Adrenal gland (tissue), 12 donors: ENCODE data around the gene ATP6V0D1. TPM values are rescaled to one million over a fixed set of nuclear protein-coding genes. Genes with fewer than 3 reads are reported as not detected.

ENCODE experiments used
- DNase-seq, 7 donors: peaks; one replicate each; pipeline ENCODE4 v3.0.0-alpha.2; 2019 to 2020
- H3K27ac ChIP-seq, 5 donors: fragments of 200-600 bp; sonication (generic) in 4 of 5; 1 replicate in 3 of 5; 2 replicates in 2 of 5; pipeline versions ENCODE4 v1.5.1 to v1.8.0; 2016 to 2020; ENCODE audit warnings: mild to moderate bottlenecking in 1 of 5
- H3K27me3 ChIP-seq: fragments of 200-600 bp; 2 replicates; pipeline ENCODE4 v1.8.0; 2021
- H3K36me3 ChIP-seq, 2 donors: fragments of 200-600 bp; replicated peaks in 1 of 2; 1 replicate in 1 of 2; 2 replicates in 1 of 2; pipeline versions ENCODE4 v1.5.1 to v1.8.0; 2018 to 2022
- H3K4me1 ChIP-seq, 2 donors: fragments of 200-600 bp; replicated peaks in 1 of 2; 1 replicate in 1 of 2; 2 replicates in 1 of 2; pipeline versions ENCODE4 v1.5.1 to v1.8.0; 2018 to 2021
- H3K4me3 ChIP-seq, 4 donors: fragments of 200-600 bp; sonication (generic) in 3 of 4; one replicate each; pipeline ENCODE4 v1.5.1; 2016 to 2018
- H3K9me3 ChIP-seq, 3 donors: fragments of 200-600 bp; sonication (generic) in 1 of 3; replicated peaks in 1 of 3; 1 replicate in 2 of 3; 2 replicates in 1 of 3; pipeline versions ENCODE4 v1.5.1 to v1.8.0; 2016 to 2021
- CTCF ChIP-seq, 6 experiments: fragments of 450-650 bp in 4 of 6; fragments of 200-600 bp in 2 of 6; sonication (generic) in 1 of 6; IDR thresholded peaks; 1 replicate in 5 of 6; 2 replicates in 1 of 6; pipeline versions ENCODE4 v1.5.1 to v1.8.0; 2016 to 2021; ENCODE audit warnings: antibody characterized with exemption in 6 of 6, mild to moderate bottlenecking in 2 of 6, moderate library complexity in 1 of 6
- POLR2A ChIP-seq, 2 donors: fragments of 450-650 bp; IDR thresholded peaks; one replicate each; pipeline ENCODE4 v1.6.1; 2017; ENCODE audit warnings: antibody characterized with exemption in 2 of 2, mild to moderate bottlenecking in 2 of 2, moderate library complexity in 1 of 2
- WGBS, 4 donors: extraction: QIAGEN DNeasy Blood & Tissue Kit in 2 of 4; methylation state at CpG; one replicate each; pipeline versions ENCODE4 v1.1.5 to v1.1.7; 2013 to 2017; 5-methylcytosine and 5-hydroxymethylcytosine counted together
- intact Hi-C, 2 donors: fragments of 100-400 bp; cut with DNase I; formaldehyde crosslinking; loops; one replicate each; pipeline versions ENCODE4 v1.14.1 to v1.15.0; 2022 to 2023
- polyA plus RNA-seq, 3 donors: library from polyadenylated mRNA; stranded (reverse); fragments of 200-250 nt in 2 of 3; fragments of 350-450 nt in 1 of 3; fragmentation: Illumina TruSeq in 1 of 3; extraction: RNeasy Lipid Tissue Mini Kit (QIAGEN cat#74804) in 1 of 3; gene quantifications; one replicate each; pipeline ENCODE4 v1.2.3, GENCODE V29; 2013 to 2014
- total RNA-seq, 9 donors: library from RNA; depleted of rRNA in 4 of 9; stranded (reverse); fragments of >200 nt in 4 of 9; fragments of 120-200 nt in 1 of 9; fragmentation: NEBNext Ultra II Directional in 1 of 9; extraction: Animal tissue kit (Norgen Biotek cat#: 25700) in 1 of 9; gene quantifications; one replicate each; pipeline versions ENCODE4 v1.1.0 to v1.2.4, GENCODE V29; 2013 to 2023
- donor health status: healthy with polysubstance abuse.
- donor health status: Bipolar disorder and iron deficiency.
- donor health status: DM: yes; HTN: yes; CAD: no.
- donor health status: DM: no; HTN: no; CAD: no.
- donor health status: DM: no; HTN: no; CAD: no.
- donor health status: DM: yes; HTN: yes; CAD: no.

Gene ATP6V0D1
- total and polyA plus RNA-seq, 12 donors, result 24.1 to 244 (median 144) TPM

GRCh38 chr16:67483731-67484525, 3.0 kb upstream of the ATP6V0D1 start:
- intact Hi-C loops, result loop anchor here in 1 of 2 donors (5.0 kb wide), 1 partner anchor 33 kb away; no protein-coding TSS in a partner anchor
- Histone ChIP-seq H3K4me1 (peaks cover 37 to 54% of the 10 kb centered on the region in 2 donors), H3K27ac (peak overlapping the region; percentile 15 to 99 (median 57)), H3K27me3 (no peaks in the 10 kb centered on the region), H3K4me3 (no peak overlapping the region), H3K9me3 (no peaks in the 10 kb centered on the region), H3K36me3 (peaks cover 0 to 8% of the 10 kb centered on the region in 2 donors)
- WGBS, 4 donors, result 45 to 64% (median 63%) methylated on average over 7 to 12 of the region's 12 CpGs
- DNase-seq, result peak in 6 of 7 donors; percentile 52 to 77 (median 58)
- TF ChIP-seq CTCF (IDR thresholded peaks at IDR 0.05), result no peak
- no peak for TF ChIP-seq POLR2A (IDR thresholded peaks at IDR 0.05)

- no peak for DNase-seq
- peak within 1 kb of the TSS; percentile 15 to 99 (median 69) for H3K27ac ChIP-seq
- H3K4me1 ChIP-seq, result peaks cover 32 to 53% of the 10 kb centered on the region in 2 donors
- no peaks in the 10 kb centered on the region for H3K27me3 ChIP-seq
- 60 to 86% (median 73%) methylated on average over 1 to 6 of the region's 6 CpGs for WGBS, 4 donors
- intact Hi-C loops, result loop anchor here in 1 of 2 donors (5.0 kb wide), 1 partner anchor 34 kb away; no protein-coding TSS in a partner anchor
- TF ChIP-seq CTCF (IDR thresholded peaks at IDR 0.05) (no peak), POLR2A (IDR thresholded peaks at IDR 0.05) (no peak)
- H3K4me3 ChIP-seq, result peak within 1 kb of the TSS in 1 of 4 donors; percentile 19
- H3K36me3 ChIP-seq, result peaks cover 0 to 8% of the 10 kb centered on the region in 2 donors
- no peaks in the 10 kb centered on the region for H3K9me3 ChIP-seq
Measured at GRCh38 chr16:67483150-67483549, 2.2 kb upstream of the ATP6V0D1 start, which contains the start of gene AGRP. TSS of gene AGRP (minus strand) at chr16:67483547. CDS start at chr16:67483398, 149 bp downstream.

GRCh38 chr16:67482233-67482924, 1.4 kb upstream of the ATP6V0D1 start:
- no peak for TF ChIP-seq CTCF (IDR thresholded peaks at IDR 0.05)
- TF ChIP-seq POLR2A (IDR thresholded peaks at IDR 0.05), result no peak
- no peaks in the 10 kb centered on the region for H3K27me3 ChIP-seq
- H3K4me1 ChIP-seq, result peaks cover 32 to 55% of the 10 kb centered on the region in 2 donors
- peak overlapping the region in 4 of 5 donors; percentile 21 to 99 (median 83) for H3K27ac ChIP-seq
- peaks cover 0 to 8% of the 10 kb centered on the region in 2 donors for H3K36me3 ChIP-seq
- no peaks in the 10 kb centered on the region for H3K9me3 ChIP-seq
- peak overlapping the region in 1 of 4 donors; percentile 96 for H3K4me3 ChIP-seq
- DNase-seq, result peak in 1 of 7 donors; percentile 23
- intact Hi-C loops, result loop anchor here in 1 of 2 donors (5.0 kb wide), 1 partner anchor 35 kb away; no protein-coding TSS in a partner anchor
- 76 to 79% (median 78%) methylated on average over 23 to 25 of the region's 25 CpGs for WGBS, 4 donors
